Panc1 (cell line): ENCODE results near the gene EYA3. TPM values are rescaled to one million over a fixed set of nuclear protein-coding genes. Genes with fewer than 3 reads are reported as not detected.
A peak's percentile ranks its signal among the peaks of the same experiment; 100 is the strongest.

Experiments used
- ATAC-seq: fragments of 200-7000 bp; cut with Tn5 transposase; 2 replicates; pipeline ENCODE4 v1.9.1; 2020; ENCODE audit warnings: mild to moderate bottlenecking, moderate library complexity
- BruUV-seq: library from RNA; stranded (reverse); fragments of 400-500 nt; replicated peaks from 2 replicates; lab custom pipeline; 2021; lab: Mats Ljungman, UMichigan
- CTCF ChIA-PET: fragments of 300-600 bp; sonication (Branson Sonifier 250); formaldehyde crosslinking; loops from one replicate; lab custom pipeline; 2022; ENCODE audit warnings: antibody characterized with exemption; lab: Charles Lee
- POLR2A ChIA-PET: fragments of 300-600 bp; sonication (Branson Sonifier 250); formaldehyde crosslinking; loops from one replicate; lab custom pipeline; 2022; ENCODE audit warnings: antibody characterized with exemption; lab: Charles Lee
- DNase-seq: peaks from one replicate; pipeline ENCODE4 v3.0.0-alpha.2; 2010; ENCODE audit warnings: low read depth, low spot score
- H3K27ac ChIP-seq: 2 replicates; pipeline ENCODE4 v1.5.1; 2011; ENCODE audit warnings: mild to moderate bottlenecking, low read length, inconsistent platforms
- H3K27me3 ChIP-seq: fragments of 200-500 bp; sonication (Bioruptor generic); 2 replicates; pipeline ENCODE4 v1.6.0; 2014; ENCODE audit warnings: low read length, inconsistent platforms; ENCODE audit not compliant: control insufficient read depth, insufficient read depth
- H3K36me3 ChIP-seq: fragments of 200-500 bp; sonication (Bioruptor generic); 2 replicates; pipeline ENCODE4 v1.5.1; 2014; ENCODE audit warnings: inconsistent platforms, mild to moderate bottlenecking, low read length, moderate library complexity; ENCODE audit not compliant: control insufficient read depth, insufficient read depth
- H3K4me1 ChIP-seq: 2 replicates; pipeline ENCODE4 v1.5.1; 2011; ENCODE audit warnings: inconsistent platforms, mild to moderate bottlenecking, low read length, moderate library complexity; ENCODE audit not compliant: control insufficient read depth, insufficient read depth
- H3K4me3 ChIP-seq, 2 experiments: 2 replicates each; pipeline ENCODE4 v1.5.1; 2011 to 2012; ENCODE audit warnings: low read depth in 2 of 2, low read length in 2 of 2, mild to moderate bottlenecking in 2 of 2, inconsistent platforms in 1 of 2, moderate library complexity in 1 of 2
- H3K9me3 ChIP-seq: fragments of 200-500 bp; sonication (Bioruptor generic); 2 replicates; pipeline ENCODE4 v1.5.1; 2014; ENCODE audit warnings: low read depth, mild to moderate bottlenecking, inconsistent platforms, low read length, moderate library complexity; ENCODE audit not compliant: control insufficient read depth, insufficient read depth
- POLR2AphosphoS5 ChIP-seq: IDR thresholded peaks from 2 replicates; pipeline ENCODE4 v1.6.1; 2012; ENCODE audit warnings: mild to moderate bottlenecking, low read depth, low read length, moderate library complexity
- SIN3A ChIP-seq: IDR thresholded peaks from 2 replicates; pipeline ENCODE4 v1.6.1; 2012; ENCODE audit warnings: low read depth, mild to moderate bottlenecking, low read length, moderate library complexity, borderline replicate concordance; ENCODE audit not compliant: insufficient read depth
- TCF7L2 ChIP-seq: IDR thresholded peaks from 2 replicates; pipeline ENCODE4 v1.6.1; 2011; ENCODE audit warnings: mild to moderate bottlenecking, low read depth, low read length, inconsistent platforms
- in situ Hi-C: cut with HindIII; loops from 2 replicates; pipeline ENCODE4 v1.10.0; 2016; ENCODE audit warnings: low sequenced_read_pairs, low pct_unique_long_range_greater_than_20kb
- intact Hi-C: fragments of 100-400 bp; cut with micrococcal nuclease; formaldehyde crosslinking; loops from one replicate; pipeline ENCODE4 v1.10.0; 2022; ENCODE audit not compliant: unreplicated experiment
- total RNA-seq: library from RNA; stranded (reverse); gene quantifications from one replicate; pipeline ENCODE4 v1.2.1, GENCODE V29; 2021; ENCODE audit not compliant: unreplicated experiment
- TF ChIP-seq, protein P1 (sequence below), 2 experiments: IDR thresholded peaks; 2 replicates each; pipeline ENCODE4 v1.6.1; 2011 to 2012; ENCODE audit warnings: low read depth in 2 of 2, control low read depth in 1 of 2, low read length in 1 of 2, mild to moderate bottlenecking in 1 of 2, moderate library complexity in 1 of 2; ENCODE audit not compliant: insufficient read depth in 1 of 2
- TF ChIP-seq, protein P2 (sequence below): fragments of 450-650 bp; IDR thresholded peaks from 2 replicates; pipeline ENCODE4 v1.5.1; 2017; ENCODE audit warnings: mild to moderate bottlenecking

The EYA3 gene
- total RNA-seq, 1 experiment from 2014 or later: 17.5 TPM

DNA sequence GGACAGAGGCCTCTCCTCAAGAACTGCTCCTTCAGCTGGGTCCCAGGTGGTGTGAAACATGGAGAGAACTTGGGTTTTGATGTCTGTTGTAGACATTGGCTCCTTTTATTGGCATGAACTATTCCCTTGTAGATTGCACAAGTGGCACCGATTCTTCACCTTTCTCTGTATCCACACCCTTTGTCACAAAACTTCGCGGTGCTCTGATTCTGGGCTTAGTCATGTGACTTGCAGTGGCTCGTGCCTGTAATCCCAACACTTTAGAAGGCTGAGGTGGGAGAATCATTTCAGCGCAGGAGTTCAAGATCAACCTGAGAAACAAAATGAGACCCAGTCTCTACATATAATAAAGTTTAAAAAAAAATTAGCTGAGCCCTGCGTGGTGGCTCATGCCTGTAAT lies 42.5 kb upstream of the EYA3 start:
- in situ Hi-C loops: no loop called here
- no TSS peak for BruUV-seq
- ATAC-seq (no peak), DNase-seq (no peak)
- ChIA-PET CTCF (no interaction called here), POLR2A (no interaction called here)
- TF ChIP-seq POLR2AphosphoS5 (no peak), SIN3A (no peak), TCF7L2 (no peak)
- TF ChIP-seq, protein P1, sequence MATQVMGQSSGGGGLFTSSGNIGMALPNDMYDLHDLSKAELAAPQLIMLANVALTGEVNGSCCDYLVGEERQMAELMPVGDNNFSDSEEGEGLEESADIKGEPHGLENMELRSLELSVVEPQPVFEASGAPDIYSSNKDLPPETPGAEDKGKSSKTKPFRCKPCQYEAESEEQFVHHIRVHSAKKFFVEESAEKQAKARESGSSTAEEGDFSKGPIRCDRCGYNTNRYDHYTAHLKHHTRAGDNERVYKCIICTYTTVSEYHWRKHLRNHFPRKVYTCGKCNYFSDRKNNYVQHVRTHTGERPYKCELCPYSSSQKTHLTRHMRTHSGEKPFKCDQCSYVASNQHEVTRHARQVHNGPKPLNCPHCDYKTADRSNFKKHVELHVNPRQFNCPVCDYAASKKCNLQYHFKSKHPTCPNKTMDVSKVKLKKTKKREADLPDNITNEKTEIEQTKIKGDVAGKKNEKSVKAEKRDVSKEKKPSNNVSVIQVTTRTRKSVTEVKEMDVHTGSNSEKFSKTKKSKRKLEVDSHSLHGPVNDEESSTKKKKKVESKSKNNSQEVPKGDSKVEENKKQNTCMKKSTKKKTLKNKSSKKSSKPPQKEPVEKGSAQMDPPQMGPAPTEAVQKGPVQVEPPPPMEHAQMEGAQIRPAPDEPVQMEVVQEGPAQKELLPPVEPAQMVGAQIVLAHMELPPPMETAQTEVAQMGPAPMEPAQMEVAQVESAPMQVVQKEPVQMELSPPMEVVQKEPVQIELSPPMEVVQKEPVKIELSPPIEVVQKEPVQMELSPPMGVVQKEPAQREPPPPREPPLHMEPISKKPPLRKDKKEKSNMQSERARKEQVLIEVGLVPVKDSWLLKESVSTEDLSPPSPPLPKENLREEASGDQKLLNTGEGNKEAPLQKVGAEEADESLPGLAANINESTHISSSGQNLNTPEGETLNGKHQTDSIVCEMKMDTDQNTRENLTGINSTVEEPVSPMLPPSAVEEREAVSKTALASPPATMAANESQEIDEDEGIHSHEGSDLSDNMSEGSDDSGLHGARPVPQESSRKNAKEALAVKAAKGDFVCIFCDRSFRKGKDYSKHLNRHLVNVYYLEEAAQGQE (IDR thresholded peaks at IDR 0.05; ENCODE audit: insufficient read depth in 1 of 2, low read depth in 2 of 2, low read length in 1 of 2): no peak
- TF ChIP-seq, protein P2, sequence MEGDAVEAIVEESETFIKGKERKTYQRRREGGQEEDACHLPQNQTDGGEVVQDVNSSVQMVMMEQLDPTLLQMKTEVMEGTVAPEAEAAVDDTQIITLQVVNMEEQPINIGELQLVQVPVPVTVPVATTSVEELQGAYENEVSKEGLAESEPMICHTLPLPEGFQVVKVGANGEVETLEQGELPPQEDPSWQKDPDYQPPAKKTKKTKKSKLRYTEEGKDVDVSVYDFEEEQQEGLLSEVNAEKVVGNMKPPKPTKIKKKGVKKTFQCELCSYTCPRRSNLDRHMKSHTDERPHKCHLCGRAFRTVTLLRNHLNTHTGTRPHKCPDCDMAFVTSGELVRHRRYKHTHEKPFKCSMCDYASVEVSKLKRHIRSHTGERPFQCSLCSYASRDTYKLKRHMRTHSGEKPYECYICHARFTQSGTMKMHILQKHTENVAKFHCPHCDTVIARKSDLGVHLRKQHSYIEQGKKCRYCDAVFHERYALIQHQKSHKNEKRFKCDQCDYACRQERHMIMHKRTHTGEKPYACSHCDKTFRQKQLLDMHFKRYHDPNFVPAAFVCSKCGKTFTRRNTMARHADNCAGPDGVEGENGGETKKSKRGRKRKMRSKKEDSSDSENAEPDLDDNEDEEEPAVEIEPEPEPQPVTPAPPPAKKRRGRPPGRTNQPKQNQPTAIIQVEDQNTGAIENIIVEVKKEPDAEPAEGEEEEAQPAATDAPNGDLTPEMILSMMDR: no peak
- Histone ChIP-seq H3K27me3 (no peaks in the 10 kb centered on the region; the same call in 1 of the 2 replicates), H3K36me3 (no peaks in the 10 kb centered on the region), H3K4me1 (no peaks in the 10 kb centered on the region), H3K9me3 (no peaks in the 10 kb centered on the region), H3K4me3 (no peak overlapping the region), H3K27ac (no peak overlapping the region)
- intact Hi-C loops: no loop called here

DNA sequence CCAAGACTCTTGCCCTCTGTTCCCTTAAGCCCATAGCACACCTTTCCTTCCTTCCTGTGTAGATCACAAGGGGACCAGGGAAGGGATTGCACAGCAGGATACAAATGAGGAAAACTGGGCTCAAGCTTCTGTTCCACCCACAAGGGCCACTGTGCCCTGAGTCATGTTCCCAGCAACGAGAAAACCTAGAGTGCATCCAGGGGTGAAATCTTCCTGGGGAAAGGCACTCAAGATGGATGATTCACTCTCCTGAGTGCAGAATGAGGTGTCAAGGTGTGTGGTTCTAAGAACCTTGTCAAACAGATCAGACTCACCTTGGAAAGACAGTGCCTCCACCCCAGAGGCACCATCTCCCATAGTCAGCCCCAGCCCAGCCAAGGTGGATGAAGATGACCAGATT lies 40.7 kb upstream of the EYA3 start:
- Histone ChIP-seq H3K4me1 (no peaks in the 10 kb centered on the region), H3K36me3 (no peaks in the 10 kb centered on the region), H3K9me3 (no peaks in the 10 kb centered on the region), H3K4me3 (no peak overlapping the region), H3K27ac (no peak overlapping the region), H3K27me3 (no peaks in the 10 kb centered on the region; the same call in 1 of the 2 replicates)
- ChIA-PET POLR2A (no interaction called here), CTCF (no interaction called here)
- BruUV-seq: no TSS peak
- intact Hi-C loops: no loop called here
- DNase-seq: no peak
- in situ Hi-C loops: no loop called here
- peak; percentile 44; the same call in 1 of the 2 replicates for ATAC-seq
- TF ChIP-seq, protein P1 (IDR thresholded peaks at IDR 0.05; ENCODE audit: insufficient read depth in 1 of 2, low read depth in 2 of 2, low read length in 1 of 2): no peak
- TF ChIP-seq SIN3A (no peak), TCF7L2 (no peak), POLR2AphosphoS5 (no peak)
- TF ChIP-seq, protein P2: no peak
